GM21515 (cell line): ENCODE data around the gene ADAMTS14.
"Not testable (repeated sequence)": the region's sequence is repeated elsewhere in the genome, so short reads cannot be mapped to it uniquely, and the experiment has no call there.

Source experiments
- ATAC-seq: cut with Tn5 transposase; IDR thresholded peaks from one replicate; pipeline ENCODE4 v1.9.1; 2021; ENCODE audit not compliant: unreplicated experiment

The ADAMTS14 gene

GRCh38 chr10:70765794-70766594 lies 93.7 kb downstream of the ADAMTS14 start:
- ATAC-seq, result no peak

- ATAC-seq, result not testable (repeated sequence)
Measured at GRCh38 chr10:70768026-70768685, 95.8 kb downstream of the ADAMTS14 start.

GRCh38 chr10:70769121-70769520 lies 96.8 kb downstream of the ADAMTS14 start:
- no peak for ATAC-seq

DNA sequence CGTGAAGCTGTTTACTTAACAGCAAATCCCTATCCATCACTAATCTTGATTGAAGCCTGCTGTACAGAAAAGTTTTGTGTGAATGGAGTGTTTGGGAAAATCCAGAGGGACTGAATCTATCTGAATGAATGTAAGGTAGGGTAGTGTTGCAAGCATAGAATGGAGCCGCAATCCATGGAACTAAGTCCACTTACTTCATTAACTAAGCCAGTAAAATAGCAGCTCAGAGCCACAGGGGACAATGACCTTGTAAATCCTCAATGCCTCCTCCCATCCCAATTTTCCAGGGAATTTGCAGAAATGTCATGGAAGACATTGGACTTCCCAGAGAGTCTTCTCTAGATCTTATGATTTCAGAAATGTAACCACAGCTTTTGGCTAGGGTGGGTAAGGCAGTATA lies 97.7 kb downstream of the ADAMTS14 start:
- ATAC-seq, result no peak

- not testable (repeated sequence) for ATAC-seq
Measured at GRCh38 chr10:70770516-70770915, 98.2 kb downstream of the ADAMTS14 start.

GRCh38 chr10:70771311-70772194 lies 99.2 kb downstream of the ADAMTS14 start:
- ATAC-seq, result no peak

- no peak for ATAC-seq
Measured at GRCh38 chr10:70772627-70773026, 100.3 kb downstream of the ADAMTS14 start.

DNA sequence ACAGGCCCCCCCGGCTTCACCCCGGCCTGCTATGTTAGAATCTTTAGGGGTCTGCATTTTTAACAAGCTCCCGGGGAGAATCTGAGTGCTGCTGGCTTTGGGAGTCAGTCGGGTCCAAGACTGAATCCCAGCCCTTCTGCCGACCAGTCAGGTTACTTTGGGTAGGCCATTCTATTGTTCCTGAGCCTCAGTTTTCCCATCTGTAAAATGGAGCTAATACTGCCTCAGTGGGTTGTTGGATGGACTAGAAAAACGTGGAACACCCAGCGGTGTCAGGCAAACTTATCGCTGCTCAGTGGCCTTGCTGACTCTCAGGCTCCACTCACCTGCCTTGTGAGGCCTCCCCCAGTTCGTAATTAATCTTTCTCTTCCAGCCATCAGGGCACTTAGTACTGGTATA lies 101.2 kb downstream of the ADAMTS14 start:
- no peak for ATAC-seq

DNA sequence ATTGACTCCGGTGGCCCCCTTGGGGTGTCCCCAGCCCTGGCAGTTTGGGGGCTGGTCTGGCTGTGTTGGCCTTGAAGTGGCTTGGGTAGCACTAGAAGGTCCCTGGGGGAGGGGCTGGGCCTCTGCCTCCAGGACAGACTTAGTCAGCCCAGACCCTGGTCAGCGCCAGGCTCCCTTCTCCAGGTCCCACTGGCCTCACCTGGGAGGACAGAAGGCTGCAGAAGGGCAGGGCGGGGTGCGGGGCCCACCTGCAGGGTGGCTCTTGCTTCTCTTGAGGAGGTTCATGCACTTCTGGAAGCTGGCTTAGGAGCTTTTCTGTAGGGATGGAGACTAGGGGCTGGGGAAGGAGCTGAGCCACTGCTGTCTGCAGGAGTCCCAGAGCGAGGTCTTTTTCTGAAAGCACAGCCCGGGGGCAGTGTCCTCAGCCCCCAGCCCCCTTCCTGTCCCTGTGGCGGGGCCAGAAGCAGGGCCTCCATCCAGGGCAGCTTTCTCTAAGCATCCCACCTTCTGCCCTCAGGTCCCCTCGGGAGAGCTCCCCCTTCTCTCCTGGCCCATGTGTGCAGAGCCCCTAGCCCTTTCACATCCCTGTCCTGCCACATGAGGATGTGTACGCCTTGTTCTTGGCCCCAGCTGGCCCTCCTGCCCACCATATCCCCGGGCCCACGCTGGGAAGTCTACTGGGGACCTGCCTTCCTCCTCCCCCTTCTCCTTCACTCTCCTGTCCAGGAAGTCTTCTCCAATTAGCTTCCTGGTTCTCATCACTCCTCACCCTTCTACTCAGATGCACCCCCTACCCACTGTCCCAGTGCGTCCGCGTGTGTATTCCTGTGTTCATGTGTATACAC lies 101.9 kb downstream of the ADAMTS14 start:
- no peak for ATAC-seq

DNA sequence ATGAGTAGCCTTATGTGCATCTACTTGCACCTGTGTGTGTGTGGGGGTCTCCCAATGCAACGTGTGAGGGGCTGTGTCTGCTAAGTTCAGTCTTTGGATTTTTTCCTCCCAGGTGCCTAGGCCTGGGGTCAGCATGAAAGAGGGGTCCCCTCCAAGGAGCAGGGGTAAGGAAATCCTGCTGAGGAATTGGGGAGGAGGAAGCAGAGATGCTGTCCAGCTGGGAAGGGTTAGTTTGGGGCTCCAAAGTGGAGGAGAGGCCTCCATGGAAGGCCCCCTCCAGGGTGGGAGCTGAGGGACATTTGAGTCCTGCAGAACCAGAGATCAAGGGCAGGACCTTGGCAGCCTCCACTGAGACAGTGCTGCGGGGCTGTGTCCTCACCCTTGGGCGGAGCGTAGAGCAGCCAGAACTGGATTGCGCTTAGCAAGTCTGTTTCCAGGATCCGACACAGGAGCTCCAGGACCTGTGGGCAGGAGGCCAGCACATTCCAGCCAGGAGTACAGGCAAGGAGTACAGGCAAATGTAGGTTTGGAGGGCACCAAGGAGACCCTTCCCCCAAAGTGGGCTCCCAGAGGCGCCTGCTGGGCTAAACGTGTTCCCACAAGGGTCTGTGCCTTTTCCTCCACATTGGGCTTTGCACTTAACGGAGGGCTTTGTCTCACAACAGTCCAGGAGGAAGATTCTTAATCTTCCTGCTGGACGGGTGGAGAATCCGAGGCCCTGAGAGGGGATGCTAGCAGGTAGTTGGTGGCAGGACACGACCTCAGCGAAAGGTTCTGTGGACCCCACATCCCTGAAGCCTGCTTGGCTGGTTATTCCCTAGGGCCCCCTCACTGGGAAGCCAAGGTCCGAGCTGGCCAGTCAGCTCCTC lies 102.7 kb downstream of the ADAMTS14 start:
- ATAC-seq, result no peak

GRCh38 chr10:70775679-70776454 lies 103.6 kb downstream of the ADAMTS14 start:
- no peak for ATAC-seq

GRCh38 chr10:70776455-70777005 lies 104.2 kb downstream of the ADAMTS14 start:
- ATAC-seq, result no peak

GRCh38 chr10:70777063-70777875 lies 105.0 kb downstream of the ADAMTS14 start:
- no peak for ATAC-seq

- no peak for ATAC-seq
Measured at GRCh38 chr10:70778267-70778924, 106.1 kb downstream of the ADAMTS14 start.

- ATAC-seq, result no peak
Measured at GRCh38 chr10:70779088-70779487, 106.8 kb downstream of the ADAMTS14 start.

DNA sequence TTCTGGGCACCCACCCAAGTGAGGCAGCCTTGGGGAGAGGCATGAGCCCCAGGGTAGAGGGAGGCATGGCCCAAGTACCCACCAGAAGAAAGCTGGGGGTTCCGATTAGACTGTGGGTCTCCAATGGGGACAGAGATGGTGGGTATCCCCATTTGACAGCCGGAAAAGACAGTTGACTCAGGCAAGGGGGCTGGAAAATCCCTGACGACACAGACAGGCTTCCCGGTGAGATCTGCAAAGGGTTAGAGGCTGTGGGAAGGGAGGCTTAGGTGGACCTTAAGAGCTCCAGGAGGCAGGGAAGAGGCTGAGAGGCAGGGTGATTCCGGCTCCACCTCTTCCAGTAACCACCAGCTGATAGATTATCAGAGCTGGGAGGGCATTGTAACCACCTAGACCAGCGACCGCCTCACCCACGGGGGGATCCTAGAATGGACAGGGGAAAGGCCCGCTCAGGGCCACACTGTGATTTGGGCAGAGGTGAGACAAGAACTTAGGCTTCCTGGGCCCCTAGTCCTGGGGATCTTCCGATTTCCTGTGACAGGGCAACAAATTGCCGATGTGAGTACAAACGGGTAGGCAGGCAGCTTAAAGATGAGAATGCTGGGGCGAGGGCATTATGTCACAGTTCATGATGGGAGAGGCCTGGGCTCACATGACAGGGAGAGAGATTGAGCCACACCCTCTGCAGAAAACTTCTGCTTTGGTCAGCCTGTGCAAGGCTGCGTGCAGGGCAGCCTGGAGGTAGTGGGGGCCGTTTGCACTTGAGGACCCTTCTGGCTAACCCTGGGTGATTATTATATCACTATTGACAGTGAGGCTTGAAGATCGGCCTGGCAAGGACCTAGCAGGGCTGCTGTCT lies 107.4 kb downstream of the ADAMTS14 start:
- no peak for ATAC-seq
